Limb (tissue), 2 donors: Measurements from ENCODE around the gene EXOC2.

ENCODE experiments used
- DNase-seq, 2 donors: peaks; one replicate each; pipeline ENCODE4 v3.0.0-alpha.2; 2016; ENCODE audit errors: extremely low spot score in 2 of 2

EXOC2 gene

DNA sequence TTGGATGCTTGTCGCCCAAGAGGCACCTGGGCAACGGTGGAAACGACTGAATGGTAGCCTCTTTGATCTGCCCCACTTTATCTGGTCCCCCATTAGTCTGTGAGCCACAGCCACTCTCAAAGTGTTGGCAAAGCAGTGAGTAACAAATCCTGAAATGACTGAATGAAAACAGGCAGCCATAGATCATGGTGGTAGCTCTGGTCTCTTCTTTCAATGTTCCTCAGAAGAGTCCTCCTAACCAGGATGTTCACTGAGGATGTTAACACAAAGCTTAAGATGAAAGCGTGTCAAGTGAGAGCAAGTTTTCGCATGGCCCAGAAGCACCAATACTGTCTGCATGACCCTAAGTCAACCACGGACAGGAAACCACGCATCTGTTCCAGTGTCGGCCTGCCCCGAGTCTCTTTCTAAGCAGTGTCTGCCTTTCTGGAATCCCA lies 194.1 kb downstream of the EXOC2 start:
- no peak for DNase-seq

DNA sequence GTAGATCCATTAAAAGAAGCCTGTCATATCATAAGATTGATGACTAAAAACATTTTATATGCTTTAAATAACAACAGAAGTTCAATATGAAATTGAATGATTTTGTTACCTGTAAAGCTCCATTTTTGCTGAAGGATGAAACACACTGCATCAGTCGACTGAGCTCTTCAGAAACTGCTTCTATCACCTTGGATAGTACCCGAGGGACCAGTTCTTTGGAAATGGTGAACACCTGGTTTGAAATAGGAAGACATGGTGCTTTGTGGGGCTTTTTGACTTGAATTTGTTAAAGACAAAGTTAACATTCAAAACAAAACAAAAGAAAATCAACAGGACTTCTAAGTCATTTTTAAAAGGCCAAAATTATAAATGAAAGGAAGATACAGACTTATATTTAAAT lies 195.7 kb downstream of the EXOC2 start:
- DNase-seq: no peak

DNA sequence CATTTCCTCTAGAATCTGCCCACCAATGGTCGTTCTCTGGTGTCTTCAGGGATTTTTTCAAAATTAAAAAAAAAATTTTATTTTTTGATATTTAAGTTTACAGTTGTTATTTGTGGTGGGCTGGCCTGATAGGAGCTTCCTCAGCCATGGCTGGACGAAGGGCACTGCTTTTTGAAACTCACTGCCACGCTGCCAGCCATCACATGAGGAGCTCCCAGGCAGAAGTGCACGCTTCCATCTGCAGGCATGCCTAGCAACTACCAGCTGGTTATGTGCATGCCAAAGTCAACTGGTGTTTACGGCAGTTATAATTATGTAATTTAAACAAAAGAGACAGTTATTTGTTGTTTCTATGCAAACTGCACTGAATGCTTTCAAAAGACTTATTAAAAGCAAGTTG lies 196.3 kb downstream of the EXOC2 start:
- no peak for DNase-seq

DNA sequence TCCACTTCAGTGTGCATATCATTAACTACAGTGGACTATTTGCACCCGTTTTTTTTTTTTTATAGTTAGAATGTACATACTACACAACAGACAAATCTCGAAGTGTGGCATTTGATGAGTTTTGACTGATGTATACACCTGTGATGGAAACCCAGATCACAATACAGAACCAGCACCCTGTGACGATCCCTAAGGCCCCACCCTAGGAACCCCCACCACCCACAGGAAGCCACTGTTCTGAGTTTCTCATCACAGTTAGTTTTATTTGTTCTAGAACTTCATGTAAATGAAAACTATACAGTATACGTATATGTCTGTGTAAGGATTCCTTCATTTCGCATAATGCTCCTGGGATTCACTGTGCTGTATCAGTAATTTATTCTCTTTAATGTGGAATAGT lies 198.5 kb downstream of the EXOC2 start:
- no peak for DNase-seq

DNA sequence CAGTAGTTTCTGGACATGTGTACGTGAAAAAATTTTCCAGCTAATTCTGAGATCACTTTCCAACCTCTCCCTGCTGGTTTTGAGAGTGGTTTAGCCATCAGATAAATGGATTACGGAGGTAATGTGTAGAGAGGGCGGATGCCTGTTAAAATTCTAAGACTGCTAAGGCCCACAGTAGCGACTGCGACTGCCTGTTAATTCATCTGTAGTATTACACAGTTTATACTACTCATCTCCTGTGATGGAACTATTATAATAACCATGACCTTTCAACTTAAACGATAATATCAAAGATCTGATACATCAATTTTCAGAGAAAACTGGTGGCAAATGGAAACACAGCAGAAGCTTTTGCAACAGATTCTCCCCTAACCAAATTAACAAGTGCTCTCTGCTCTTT lies 199.1 kb downstream of the EXOC2 start:
- DNase-seq: no peak

DNA sequence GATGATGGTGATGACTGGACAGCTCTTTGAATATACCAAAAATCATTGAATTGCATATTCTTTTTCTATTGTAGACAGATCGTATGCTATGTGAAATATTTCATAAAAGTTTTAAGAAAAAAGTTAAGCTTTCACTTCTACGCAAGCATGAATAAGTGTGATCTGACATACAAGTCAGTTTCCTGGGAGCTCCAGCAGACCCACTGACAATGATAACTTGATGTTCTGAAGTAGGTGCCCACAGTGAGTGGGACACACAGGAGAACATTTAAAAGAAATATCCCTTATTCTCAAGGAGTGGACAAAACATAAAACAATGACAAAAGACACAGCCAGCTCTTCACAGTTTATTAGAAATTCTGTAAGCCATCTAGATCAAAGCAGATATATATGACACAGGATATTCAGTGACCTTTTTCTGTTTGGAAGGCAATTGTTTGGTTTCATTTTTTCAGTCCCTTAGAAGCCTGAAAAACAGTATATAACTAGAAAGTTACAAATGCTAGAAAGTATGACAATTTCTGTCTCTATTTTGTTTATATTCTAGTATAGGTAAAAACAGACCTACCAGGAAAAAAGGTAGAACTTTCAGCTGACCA lies 200.0 kb downstream of the EXOC2 start:
- DNase-seq: no peak

DNA sequence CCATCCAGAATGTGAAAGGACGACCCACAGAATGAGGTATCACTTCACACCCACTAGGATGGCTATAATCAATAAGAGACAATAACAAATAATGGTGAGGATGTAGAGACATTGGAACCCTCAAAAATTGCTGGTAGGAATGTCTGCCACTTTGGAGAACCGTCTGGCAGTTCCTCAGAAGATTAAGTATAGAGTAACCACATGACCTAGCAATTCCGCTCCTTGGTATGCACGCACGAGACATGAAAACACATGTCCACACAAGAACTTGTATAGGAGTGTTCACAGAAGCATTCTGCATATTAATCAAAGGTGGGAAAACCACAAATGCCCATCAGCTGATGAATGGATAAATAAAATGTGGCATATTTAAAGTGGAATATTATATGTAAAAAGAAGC lies 200.8 kb downstream of the EXOC2 start:
- DNase-seq: no peak

DNA sequence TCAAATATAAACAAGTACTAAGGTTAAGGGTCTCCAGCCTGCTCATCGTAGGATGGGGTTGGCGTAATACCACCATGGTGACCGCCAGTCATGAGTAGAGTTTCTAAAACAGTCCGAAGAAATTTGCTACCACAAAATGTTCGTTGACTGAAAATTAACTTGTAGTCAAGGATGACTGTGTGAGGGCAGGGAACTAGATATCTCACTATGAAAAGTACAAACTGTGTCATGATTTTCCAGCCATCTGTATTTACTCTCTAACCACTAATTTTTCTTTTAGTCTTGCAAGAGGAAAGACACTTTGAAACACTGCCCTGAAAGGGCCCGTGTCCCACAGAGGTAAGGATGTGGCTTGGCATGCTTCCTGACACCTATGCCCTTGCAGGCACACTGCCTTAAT lies 201.7 kb downstream of the EXOC2 start:
- DNase-seq: no peak

DNA sequence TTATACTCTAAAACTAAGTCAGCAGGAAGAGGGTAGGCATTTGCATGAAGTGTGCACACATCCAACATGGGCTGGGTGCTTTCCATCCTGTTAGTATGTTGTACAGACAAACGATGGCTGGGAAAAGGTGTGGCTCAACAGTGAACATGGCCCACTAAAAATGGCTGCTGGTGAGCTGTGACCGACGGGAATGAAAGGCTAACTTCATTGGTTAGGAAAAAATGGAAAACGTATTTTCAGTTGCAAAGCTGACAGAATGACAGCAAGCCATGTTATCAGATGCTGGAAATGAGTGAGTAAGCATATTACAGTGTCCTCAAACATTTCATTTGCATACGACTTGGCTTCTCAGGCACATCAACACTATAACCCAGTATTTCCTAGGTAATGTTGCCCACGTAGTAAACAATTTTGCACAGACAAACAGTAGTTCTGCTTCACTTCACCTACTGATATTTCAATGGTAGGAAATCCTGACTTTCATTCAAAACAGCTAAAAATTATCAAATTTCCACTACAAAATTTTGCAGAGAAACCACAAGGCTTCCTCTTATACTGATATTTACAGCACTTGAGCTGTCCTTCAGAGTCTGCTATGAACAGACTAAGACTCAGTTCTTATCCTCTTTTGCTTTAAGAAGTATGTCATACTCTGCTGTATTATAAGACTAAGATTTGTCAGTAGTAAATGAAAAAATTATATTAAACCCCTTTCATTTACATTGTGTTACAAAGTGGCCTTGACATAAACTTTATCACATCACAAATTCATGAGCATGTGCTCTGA lies 202.5 kb downstream of the EXOC2 start:
- no peak for DNase-seq

DNA sequence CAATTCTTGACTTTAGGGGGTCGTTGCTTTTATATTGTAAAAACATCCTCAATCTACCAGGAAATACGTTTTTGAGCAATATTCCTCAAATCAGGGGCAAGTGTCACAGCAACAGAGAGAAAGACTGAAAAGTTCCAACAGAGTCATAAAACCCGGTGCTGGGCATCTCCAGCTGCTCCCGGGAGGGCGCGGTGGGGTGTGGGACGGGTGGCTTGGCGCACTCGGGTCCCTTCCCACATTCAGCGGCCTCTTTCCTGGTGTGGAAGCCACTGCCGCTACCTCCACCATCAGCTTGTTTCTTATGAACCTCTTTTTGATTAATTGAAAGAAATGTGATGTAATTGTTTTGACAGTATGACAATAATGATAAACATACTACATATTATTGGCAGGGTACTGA lies 203.2 kb downstream of the EXOC2 start:
- DNase-seq: no peak

DNA sequence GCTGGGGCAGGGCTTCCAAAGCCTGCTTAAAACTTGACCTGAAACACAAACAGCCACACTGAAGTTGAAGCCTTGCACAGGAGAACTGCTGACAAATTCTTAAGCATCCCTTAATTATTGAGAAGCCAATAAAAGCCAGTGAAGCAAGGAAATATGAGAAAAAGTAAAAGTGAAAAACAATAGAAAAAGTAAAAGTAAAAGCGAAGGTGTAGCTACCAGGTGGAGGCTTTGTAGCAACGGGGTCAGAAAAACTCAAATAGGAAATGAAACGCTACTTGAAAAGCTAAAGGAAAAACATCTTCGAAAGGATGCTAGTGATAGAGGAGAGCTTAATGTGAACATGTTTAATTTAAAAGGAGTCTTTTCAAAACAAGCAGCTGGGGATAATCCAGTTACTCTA lies 203.9 kb downstream of the EXOC2 start:
- DNase-seq: no peak

DNA sequence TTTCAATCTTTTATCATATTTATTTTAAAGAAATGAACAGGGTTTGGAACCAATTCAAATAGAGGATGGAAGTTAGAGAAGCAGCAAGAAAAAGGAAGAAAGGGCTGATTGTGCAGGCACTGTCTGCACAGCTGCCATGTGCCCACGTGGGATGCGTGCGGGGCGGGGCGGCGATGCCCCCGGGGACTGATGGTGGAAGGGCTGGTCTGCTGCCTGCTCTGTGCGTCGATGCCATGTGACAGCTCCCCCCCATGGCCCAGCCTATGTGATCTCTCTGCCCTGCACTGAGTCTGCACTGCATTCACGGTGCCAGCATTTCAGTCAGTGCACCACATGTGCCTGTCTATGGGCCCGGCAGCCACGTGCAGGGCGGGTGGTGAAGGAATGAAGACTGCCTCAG lies 205.0 kb downstream of the EXOC2 start:
- DNase-seq: peak in 1 of 2 donors; percentile 52

DNA sequence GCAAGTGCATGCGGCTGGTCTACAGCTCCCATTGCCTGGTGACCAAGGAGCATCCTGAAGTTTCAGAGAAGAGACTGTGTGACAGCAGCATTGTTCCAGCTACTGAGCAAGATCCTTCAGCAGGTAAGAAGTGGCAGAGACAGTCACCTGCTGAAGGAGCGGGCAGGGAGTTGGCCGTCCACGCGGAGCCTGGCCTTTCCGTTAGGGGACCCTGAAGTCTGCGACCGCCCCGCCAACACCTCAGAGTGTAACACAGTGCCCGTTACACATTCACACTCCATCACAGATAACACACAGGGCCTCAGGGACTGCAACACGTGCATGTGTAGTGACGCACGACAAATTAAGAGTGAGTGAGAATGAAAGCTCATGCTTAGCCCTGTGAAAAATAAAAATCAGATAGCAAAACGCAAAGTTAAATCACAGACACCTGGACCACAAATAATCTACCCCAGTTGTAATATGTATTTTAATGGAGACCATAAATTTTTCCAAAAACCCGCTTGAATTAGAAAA lies 207.2 kb downstream of the EXOC2 start:
- DNase-seq: no peak

DNA sequence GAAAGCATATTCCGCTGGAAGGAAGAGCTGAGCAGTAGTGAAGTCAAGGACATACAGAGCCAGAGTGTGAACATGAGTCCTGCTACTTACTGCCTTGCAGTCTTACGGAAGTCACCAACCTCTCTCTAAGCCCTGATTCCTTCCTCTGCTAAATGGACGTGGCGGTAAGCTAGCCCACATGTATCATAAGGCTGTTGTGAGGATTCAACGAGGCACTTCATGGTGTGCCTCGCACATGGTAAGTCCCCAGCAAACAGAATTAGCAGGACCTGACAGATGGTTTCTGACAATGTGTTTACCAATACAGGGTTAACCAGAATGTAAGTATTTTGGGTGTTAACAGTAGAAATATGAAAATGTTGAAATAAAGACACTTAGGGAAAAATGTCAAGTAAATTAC lies 208.2 kb downstream of the EXOC2 start:
- no peak for DNase-seq

DNA sequence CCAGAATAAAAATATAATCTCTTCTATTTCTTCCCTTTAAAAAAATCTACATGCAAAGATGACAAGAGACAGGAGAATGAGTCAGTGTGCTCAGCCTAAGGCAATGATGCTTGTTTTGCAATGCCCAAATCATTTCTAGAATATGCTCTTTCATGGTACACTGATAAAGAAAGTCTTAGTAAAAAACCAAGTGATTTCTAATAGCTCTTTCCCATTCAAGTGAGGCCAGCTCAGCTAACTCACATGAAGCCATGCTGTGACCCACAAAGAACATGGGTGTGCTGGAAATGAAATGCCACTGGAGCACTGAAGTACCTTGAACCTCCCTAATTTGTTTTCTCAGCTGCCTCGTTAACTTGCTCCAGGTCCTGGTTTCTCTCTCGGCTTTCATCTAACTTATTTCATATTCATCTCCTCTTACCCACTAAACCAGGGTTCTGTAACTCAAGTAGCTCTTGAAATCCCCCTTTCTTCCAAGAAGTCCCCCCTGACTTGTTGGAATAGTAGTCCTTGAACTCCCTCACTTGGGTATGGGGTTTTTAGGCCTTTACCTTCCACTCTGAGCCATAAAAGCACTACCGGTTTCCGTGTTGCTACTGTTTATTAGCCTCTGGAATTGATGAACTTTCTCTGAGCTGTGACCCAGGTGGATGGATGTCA lies 208.7 kb downstream of the EXOC2 start:
- no peak for DNase-seq

DNA sequence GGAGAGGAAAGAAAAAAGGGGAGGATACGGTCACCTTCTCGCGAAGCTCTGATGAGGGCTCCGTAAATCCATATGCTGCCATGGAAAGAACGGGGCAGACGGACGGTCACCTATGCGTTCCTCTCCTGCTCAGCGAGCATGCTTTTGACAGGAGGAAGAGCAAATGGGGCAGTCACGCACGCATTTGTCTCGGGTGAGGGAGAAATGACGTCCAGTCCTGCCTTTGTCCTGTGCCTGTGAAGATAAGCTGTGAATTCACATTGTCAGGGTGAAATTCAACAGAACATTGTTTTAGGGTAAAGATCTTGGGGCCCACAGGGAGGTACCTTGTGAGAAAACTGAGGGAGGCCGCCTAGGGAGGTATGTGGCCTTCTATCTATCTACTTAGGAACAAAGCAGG lies 217.6 kb downstream of the EXOC2 start:
- no peak for DNase-seq

DNA sequence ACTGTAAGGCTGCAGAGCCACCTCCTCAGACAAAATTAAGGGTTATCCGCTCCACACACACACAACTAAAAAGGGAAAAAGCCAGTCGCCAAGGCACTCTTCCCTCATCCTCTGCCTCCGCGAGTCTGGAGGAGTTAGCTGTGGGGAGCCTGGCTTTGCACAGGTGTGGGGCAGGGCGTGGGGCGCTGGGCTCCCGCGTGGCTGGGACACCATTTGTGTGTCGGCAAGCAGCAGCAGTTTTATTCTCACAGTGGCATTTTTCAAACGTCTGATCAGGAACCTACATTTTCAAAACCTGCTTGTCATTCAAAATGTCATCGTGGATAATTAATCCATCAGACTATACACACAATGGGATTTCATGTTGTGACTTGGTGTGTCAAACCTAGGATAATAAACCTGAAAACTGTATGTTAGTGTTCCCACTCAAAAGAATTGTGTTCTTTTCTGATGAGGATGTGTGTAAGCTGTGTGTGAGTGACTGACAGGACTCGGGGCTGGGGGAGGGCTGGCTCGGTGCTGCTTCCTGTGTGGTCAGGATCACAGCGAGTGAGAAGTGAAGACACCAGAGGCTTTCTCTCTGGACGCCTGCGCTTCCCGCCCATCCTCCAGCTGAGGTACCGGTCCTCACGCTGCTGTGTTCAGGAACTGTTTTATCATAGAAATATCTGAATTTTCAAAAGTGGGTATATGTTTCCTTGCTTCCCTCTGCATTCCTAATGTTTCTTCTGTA lies 218.3 kb downstream of the EXOC2 start:
- no peak for DNase-seq

DNA sequence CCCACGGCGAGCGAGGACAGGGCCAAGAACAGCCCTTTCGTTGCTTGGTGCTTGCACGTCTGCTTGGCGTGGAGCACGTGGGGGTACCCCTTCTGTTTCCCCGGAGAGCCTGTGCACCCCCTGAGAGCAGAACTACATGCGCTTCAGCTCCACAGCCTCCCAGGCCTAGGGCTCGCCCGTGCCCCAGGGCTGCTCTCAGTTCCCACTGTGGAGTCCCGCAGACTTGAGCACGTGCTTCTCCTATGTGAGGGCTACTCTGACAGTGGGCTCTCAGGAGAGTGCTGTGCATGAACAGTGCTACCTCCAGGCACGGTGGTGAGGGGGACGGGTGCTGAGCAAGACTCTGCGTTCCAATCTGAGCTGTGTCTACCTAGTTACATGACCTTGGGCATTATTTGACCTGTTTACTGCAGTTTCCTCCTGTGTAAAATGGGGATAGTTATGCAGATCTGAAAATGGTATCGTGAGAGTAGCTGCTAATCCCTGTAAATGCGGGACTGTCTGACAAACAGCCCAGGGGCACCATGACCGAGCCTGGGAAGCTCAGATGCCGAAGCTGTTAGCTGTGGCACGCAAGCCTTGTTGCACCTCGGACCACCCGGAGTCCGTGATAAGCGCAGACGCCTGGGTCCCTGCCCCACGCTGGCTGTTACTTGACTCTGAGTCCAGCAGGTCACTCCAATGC lies 219.0 kb downstream of the EXOC2 start:
- no peak for DNase-seq

DNA sequence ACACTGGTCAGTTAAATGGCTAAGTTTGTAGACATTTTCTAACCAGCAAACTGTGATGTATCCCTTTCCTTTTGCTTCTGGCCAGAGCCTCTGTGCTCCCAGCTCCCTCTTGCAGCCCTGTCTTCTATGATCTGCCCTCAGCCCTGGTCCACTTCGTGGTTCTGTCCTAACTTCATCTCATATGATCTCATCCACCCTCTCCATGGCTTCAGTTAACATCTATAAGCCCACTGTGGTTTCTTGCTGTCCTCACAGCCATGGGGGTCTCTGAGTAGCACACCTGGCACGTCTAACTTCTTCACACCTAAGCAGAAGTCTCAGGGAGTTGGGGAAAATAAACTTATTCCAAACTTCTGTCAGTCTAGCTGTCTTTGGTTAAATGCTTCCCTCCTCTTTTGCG lies 219.6 kb downstream of the EXOC2 start:
- DNase-seq: no peak

DNA sequence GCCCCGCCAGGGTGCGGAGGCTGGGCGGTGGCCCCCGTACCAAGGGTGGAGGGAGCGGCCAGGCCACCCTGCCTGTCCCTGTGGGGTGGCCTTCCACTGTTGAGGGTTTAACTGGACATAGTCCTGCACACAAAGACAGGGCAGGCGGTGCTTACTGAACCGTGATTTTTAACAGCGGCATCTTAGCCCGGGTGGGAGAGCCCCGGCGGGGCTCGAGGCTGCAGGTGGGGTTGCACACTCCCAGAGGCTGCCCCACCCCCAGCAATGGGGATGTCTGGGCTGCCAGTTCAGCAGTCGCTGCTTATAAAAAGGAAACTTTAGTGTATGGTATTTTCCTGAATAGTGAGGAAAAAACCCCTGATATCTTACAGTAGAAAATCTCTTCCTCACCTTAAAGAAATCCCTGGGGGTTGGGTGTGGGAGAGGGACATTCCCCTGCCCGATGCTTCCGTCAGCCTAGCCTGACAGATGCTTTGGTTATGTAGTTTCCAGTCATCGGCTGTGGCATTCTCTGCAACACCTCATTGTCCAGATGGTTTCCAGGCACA lies 222.0 kb downstream of the EXOC2 start:
- DNase-seq: no peak
